Osteocyte (in vitro differentiated cells): ENCODE results near the gene MAP7D1. TPM values are rescaled to one million over a fixed set of nuclear protein-coding genes. Genes with fewer than 3 reads are reported as not detected.

ENCODE experiments used
- DNase-seq: peaks from one replicate; pipeline ENCODE4 v3.0.0; 2021; ENCODE audit warnings: mixed read lengths; ENCODE audit not compliant: unreplicated experiment; ENCODE audit errors: extremely low spot score
- H3K27ac Mint-ChIP-seq: one replicate; pipeline ENCODE4 v1.8.0; 2021; ENCODE audit warnings: mild to moderate bottlenecking, mixed read lengths; ENCODE audit not compliant: unreplicated experiment
- H3K27me3 Mint-ChIP-seq: one replicate; pipeline ENCODE4 v1.8.0; 2021; ENCODE audit warnings: mixed read lengths; ENCODE audit not compliant: unreplicated experiment
- H3K36me3 Mint-ChIP-seq: one replicate; pipeline ENCODE4 v1.8.0; 2021; ENCODE audit warnings: mixed read lengths; ENCODE audit not compliant: unreplicated experiment
- H3K4me1 Mint-ChIP-seq: one replicate; pipeline ENCODE4 v1.8.0; 2021; ENCODE audit warnings: mixed read lengths; ENCODE audit not compliant: unreplicated experiment
- H3K4me3 Mint-ChIP-seq: one replicate; pipeline ENCODE4 v1.8.0; 2021; ENCODE audit warnings: mild to moderate bottlenecking, moderate library complexity, mixed read lengths; ENCODE audit not compliant: unreplicated experiment
- H3K9me3 Mint-ChIP-seq: one replicate; pipeline ENCODE4 v1.8.0; 2021; ENCODE audit warnings: mixed read lengths; ENCODE audit not compliant: unreplicated experiment
- CTCF ChIP-seq: fragments of 200-600 bp; sonication (generic); IDR thresholded peaks from 2 replicates; pipeline ENCODE4 v1.5.0; 2021; ENCODE audit warnings: antibody characterized with exemption, mild to moderate bottlenecking, moderate library complexity
- total RNA-seq: library from RNA; stranded (reverse); gene quantifications from 2 replicates; pipeline ENCODE4 v1.2.1, GENCODE V29; 2021

The MAP7D1 gene
- total RNA-seq, 1 donor from 2014 or later, result 157 TPM

GRCh38 chr1:36116901-36117300, 39.1 kb upstream of the MAP7D1 start:
- peaks cover 52% of the 10 kb centered on the region for H3K4me1 Mint-ChIP-seq
- no peak for DNase-seq
- no peak overlapping the region for H3K4me3 Mint-ChIP-seq
- no peaks in the 10 kb centered on the region for H3K36me3 Mint-ChIP-seq
- no peaks in the 10 kb centered on the region for H3K9me3 Mint-ChIP-seq
- TF ChIP-seq CTCF, result no peak
- no peak overlapping the region for H3K27ac Mint-ChIP-seq
- H3K27me3 Mint-ChIP-seq, result no peaks in the 10 kb centered on the region

GRCh38 chr1:36118447-36119204, 37.3 kb upstream of the MAP7D1 start:
- TF ChIP-seq CTCF, result no peak
- no peak for DNase-seq
- Mint-ChIP-seq H3K27ac (peak overlapping the region; percentile 70), H3K36me3 (no peaks in the 10 kb centered on the region), H3K27me3 (no peaks in the 10 kb centered on the region), H3K4me3 (no peak overlapping the region), H3K4me1 (peaks cover 61% of the 10 kb centered on the region), H3K9me3 (no peaks in the 10 kb centered on the region)

GRCh38 chr1:36119456-36119855, 36.5 kb upstream of the MAP7D1 start:
- H3K4me1 Mint-ChIP-seq, result peaks cover 62% of the 10 kb centered on the region
- H3K9me3 Mint-ChIP-seq, result no peaks in the 10 kb centered on the region
- H3K36me3 Mint-ChIP-seq, result no peaks in the 10 kb centered on the region
- no peak overlapping the region for H3K4me3 Mint-ChIP-seq
- TF ChIP-seq CTCF, result no peak
- H3K27me3 Mint-ChIP-seq, result peaks cover 2% of the 10 kb centered on the region
- no peak for DNase-seq
- H3K27ac Mint-ChIP-seq, result peak overlapping the region; percentile 70

- Mint-ChIP-seq H3K27ac (no peak overlapping the region), H3K36me3 (no peaks in the 10 kb centered on the region), H3K9me3 (no peaks in the 10 kb centered on the region), H3K4me3 (no peak overlapping the region), H3K4me1 (peaks cover 53% of the 10 kb centered on the region), H3K27me3 (peaks cover 4% of the 10 kb centered on the region)
- no peak for TF ChIP-seq CTCF
- DNase-seq, result no peak
Measured at GRCh38 chr1:36122062-36123030, 33.6 kb upstream of the MAP7D1 start.

GRCh38 chr1:36123356-36123755, 32.6 kb upstream of the MAP7D1 start:
- H3K4me3 Mint-ChIP-seq, result no peak overlapping the region
- peaks cover 55% of the 10 kb centered on the region for H3K4me1 Mint-ChIP-seq
- DNase-seq, result no peak
- TF ChIP-seq CTCF, result no peak
- no peaks in the 10 kb centered on the region for H3K36me3 Mint-ChIP-seq
- peaks cover 4% of the 10 kb centered on the region for H3K27me3 Mint-ChIP-seq
- no peaks in the 10 kb centered on the region for H3K9me3 Mint-ChIP-seq
- no peak overlapping the region for H3K27ac Mint-ChIP-seq
